Measurements from ENCODE around the gene MAMDC2.

MAMDC2 gene

GRCh38 chr9:70144131-70144503 lies 100.5 kb downstream of the MAMDC2 start:
- H3K4me3 ChIP-seq (ENCODE audit: low read length, poor library complexity, severe bottlenecking) = no peak overlapping the region
- no peaks in the 10 kb centered on the region for H4K20me1 ChIP-seq (ENCODE audit: insufficient read depth, low read length, poor library complexity, severe bottlenecking)
- no peaks in the 10 kb centered on the region for H3K79me2 ChIP-seq (ENCODE audit: insufficient read depth, low read length)
- no peaks in the 10 kb centered on the region for H3K27me3 ChIP-seq (ENCODE audit: insufficient read depth, low read length, poor library complexity, severe bottlenecking)
- no peaks in the 10 kb centered on the region for H3K36me3 ChIP-seq (ENCODE audit: insufficient read depth, low read length)
- H3K9me3 ChIP-seq (ENCODE audit: insufficient read depth, low read depth, low read length) = no peaks in the 10 kb centered on the region
- H2AFZ ChIP-seq (ENCODE audit: low read length) = no peak overlapping the region
- H3K9ac ChIP-seq (ENCODE audit: low read depth, low read length, poor library complexity, severe bottlenecking) = no peak overlapping the region
- TF ChIP-seq EZH2phosphoT487 (IDR thresholded peaks at IDR 0.05; ENCODE audit: borderline replicate concordance) (no peak), CTCF (conservative IDR thresholded peaks at IDR 0.05; ENCODE audit: low read length) (no peak)
- no peaks in the 10 kb centered on the region for H3F3A ChIP-seq (ENCODE audit: low read depth)
- H3K9me2 ChIP-seq (replicated peaks; ENCODE audit: low read depth, low read length) = no peaks in the 10 kb centered on the region
- no peaks in the 10 kb centered on the region for H3K4me1 ChIP-seq (ENCODE audit: insufficient read depth, low read length, poor library complexity, severe bottlenecking)
- no peak overlapping the region for H3K4me2 ChIP-seq (ENCODE audit: low read depth, low read length, poor library complexity, severe bottlenecking)

GRCh38 chr9:70145981-70146380 lies 102.3 kb downstream of the MAMDC2 start:
- Histone ChIP-seq H3K4me1 (ENCODE audit: insufficient read depth, low read length, poor library complexity, severe bottlenecking) (no peaks in the 10 kb centered on the region), H3K79me2 (ENCODE audit: insufficient read depth, low read length) (no peaks in the 10 kb centered on the region), H3K9me2 (replicated peaks; ENCODE audit: low read depth, low read length) (no peaks in the 10 kb centered on the region), H3F3A (ENCODE audit: low read depth) (no peaks in the 10 kb centered on the region), H4K20me1 (ENCODE audit: insufficient read depth, low read length, poor library complexity, severe bottlenecking) (no peaks in the 10 kb centered on the region), H3K9me3 (ENCODE audit: insufficient read depth, low read depth, low read length) (no peaks in the 10 kb centered on the region), H3K9ac (ENCODE audit: low read depth, low read length, poor library complexity, severe bottlenecking) (no peak overlapping the region), H3K27me3 (ENCODE audit: insufficient read depth, low read length, poor library complexity, severe bottlenecking) (no peaks in the 10 kb centered on the region), H3K4me3 (ENCODE audit: low read length, poor library complexity, severe bottlenecking) (no peak overlapping the region), H3K4me2 (ENCODE audit: low read depth, low read length, poor library complexity, severe bottlenecking) (no peak overlapping the region), H3K36me3 (ENCODE audit: insufficient read depth, low read length) (no peaks in the 10 kb centered on the region), H2AFZ (ENCODE audit: low read length) (no peak overlapping the region)
- TF ChIP-seq EZH2phosphoT487 (IDR thresholded peaks at IDR 0.05; ENCODE audit: borderline replicate concordance) (no peak), CTCF (conservative IDR thresholded peaks at IDR 0.05; ENCODE audit: low read length) (no peak)

GRCh38 chr9:70147196-70147595 lies 103.5 kb downstream of the MAMDC2 start:
- no peaks in the 10 kb centered on the region for H3F3A ChIP-seq (ENCODE audit: low read depth)

More at GRCh38 chr9:70147196-70147595, 103.5 kb downstream of the MAMDC2 start:
- no peaks in the 10 kb centered on the region for H3K27me3 ChIP-seq (ENCODE audit: insufficient read depth, low read length, poor library complexity, severe bottlenecking)
- H3K9ac ChIP-seq (ENCODE audit: low read depth, low read length, poor library complexity, severe bottlenecking) = no peak overlapping the region
- H3K9me3 ChIP-seq (ENCODE audit: insufficient read depth, low read depth, low read length) = no peaks in the 10 kb centered on the region
- H3K36me3 ChIP-seq (ENCODE audit: insufficient read depth, low read length) = no peaks in the 10 kb centered on the region
- no peak for TF ChIP-seq EZH2phosphoT487 (IDR thresholded peaks at IDR 0.05; ENCODE audit: borderline replicate concordance)
- no peak for TF ChIP-seq CTCF (conservative IDR thresholded peaks at IDR 0.05; ENCODE audit: low read length)
- H2AFZ ChIP-seq (ENCODE audit: low read length) = no peak overlapping the region
- H3K9me2 ChIP-seq (replicated peaks; ENCODE audit: low read depth, low read length) = no peaks in the 10 kb centered on the region
- H3K4me3 ChIP-seq (ENCODE audit: low read length, poor library complexity, severe bottlenecking) = no peak overlapping the region
- no peaks in the 10 kb centered on the region for H4K20me1 ChIP-seq (ENCODE audit: insufficient read depth, low read length, poor library complexity, severe bottlenecking)
- H3K4me1 ChIP-seq (ENCODE audit: insufficient read depth, low read length, poor library complexity, severe bottlenecking) = no peaks in the 10 kb centered on the region
- no peak overlapping the region for H3K4me2 ChIP-seq (ENCODE audit: low read depth, low read length, poor library complexity, severe bottlenecking)
- H3K79me2 ChIP-seq (ENCODE audit: insufficient read depth, low read length) = no peaks in the 10 kb centered on the region
